NCI-H2029 (cell line): ENCODE measurements around the gene METRNL.

Experiments used
- DNase-seq: peaks from one replicate; lab custom pipeline; 2025; lab: John Stamatoyannopoulos, UW

METRNL gene

GRCh38 chr17:83092931-83093330 lies 13.5 kb downstream of the METRNL start:
- no peak for DNase-seq

GRCh38 chr17:83093506-83093905 lies 14.1 kb downstream of the METRNL start:
- DNase-seq, result no peak

GRCh38 chr17:83094291-83094690 lies 14.9 kb downstream of the METRNL start:
- no peak for DNase-seq

- no peak for DNase-seq
These were observed 15.6 kb downstream of the METRNL start for GRCh38 chr17:83095016-83095415.

- peak; percentile 69 for DNase-seq
These were observed 17.2 kb downstream of the METRNL start for GRCh38 chr17:83096401-83097224.

GRCh38 chr17:83097831-83098230 lies 18.4 kb downstream of the METRNL start:
- DNase-seq, result no peak

GRCh38 chr17:83098241-83099085 lies 19.1 kb downstream of the METRNL start:
- DNase-seq, result no peak

- DNase-seq, result no peak
These were observed 19.7 kb downstream of the METRNL start for GRCh38 chr17:83099086-83099555.

- DNase-seq, result peak; percentile 47
These were observed 20.3 kb downstream of the METRNL start for GRCh38 chr17:83099570-83100181.

GRCh38 chr17:83100220-83100852 lies 20.9 kb downstream of the METRNL start:
- no peak for DNase-seq

GRCh38 chr17:83100853-83101391 lies 21.5 kb downstream of the METRNL start:
- DNase-seq, result peak; percentile 60

- no peak for DNase-seq
These were observed 22.5 kb downstream of the METRNL start for GRCh38 chr17:83101805-83102480.

- peak; percentile 72 for DNase-seq
These were observed 24.0 kb downstream of the METRNL start for GRCh38 chr17:83103200-83103942.

- DNase-seq, result no peak
These were observed 24.5 kb downstream of the METRNL start for GRCh38 chr17:83103943-83104311.

GRCh38 chr17:83104577-83105505 lies 25.4 kb downstream of the METRNL start:
- no peak for DNase-seq

- no peak for DNase-seq
These were observed 26.1 kb downstream of the METRNL start for GRCh38 chr17:83105512-83105911.

GRCh38 chr17:83106056-83106588 lies 26.7 kb downstream of the METRNL start:
- no peak for DNase-seq

GRCh38 chr17:83106913-83107655 lies 27.7 kb downstream of the METRNL start:
- DNase-seq, result no peak
